Gastrocnemius medialis (tissue), 4 donors: Measurements from ENCODE around the gene PRKD1. TPM values are rescaled to one million over a fixed set of nuclear protein-coding genes. Genes with fewer than 3 reads are reported as not detected.

Experiments
- ATAC-seq, 2 donors: fragments of 150-250 bp; one replicate each; pipeline ENCODE4 v1.9.1; 2016
- DNase-seq, 2 donors: peaks; one replicate each; pipeline ENCODE4 v3.0.0-alpha.2; 2019
- H3K27ac ChIP-seq, 4 donors: fragments of 200-600 bp; sonication (generic); 1 replicate in 1 of 4; 2 replicates in 3 of 4; pipeline ENCODE4 v1.5.1; 2016 to 2018; ENCODE audit warnings: mild to moderate bottlenecking in 2 of 4, moderate library complexity in 1 of 4
- H3K27me3 ChIP-seq, 3 donors: fragments of 200-600 bp; sonication (generic) in 2 of 3; 1 replicate in 1 of 3; 2 replicates in 2 of 3; pipeline versions ENCODE4 v1.5.1 to v1.6.0; 2016 to 2019; ENCODE audit warnings: mild to moderate bottlenecking in 1 of 3, moderate library complexity in 1 of 3
- H3K36me3 ChIP-seq, 2 donors: fragments of 200-600 bp; sonication (generic) in 1 of 2; one replicate each; pipeline ENCODE4 v1.5.1; 2017 to 2018
- H3K4me1 ChIP-seq, 2 donors: fragments of 200-600 bp; sonication (generic) in 1 of 2; one replicate each; pipeline ENCODE4 v1.5.1; 2016 to 2017; ENCODE audit warnings: mild to moderate bottlenecking in 2 of 2
- H3K4me3 ChIP-seq, 4 donors: fragments of 200-600 bp; sonication (generic) in 3 of 4; 1 replicate in 1 of 4; 2 replicates in 3 of 4; pipeline ENCODE4 v1.5.1; 2016 to 2019; ENCODE audit warnings: mild to moderate bottlenecking in 2 of 4
- H3K9me3 ChIP-seq, 3 donors: fragments of 200-600 bp; sonication (generic) in 2 of 3; 1 replicate in 1 of 3; 2 replicates in 2 of 3; pipeline ENCODE4 v1.5.1; 2016 to 2019
- CTCF ChIP-seq, 5 experiments: fragments of 450-650 bp in 3 of 5; fragments of 200-600 bp in 2 of 5; sonication (generic) in 2 of 5; IDR thresholded peaks in 4 of 5; conservative IDR thresholded peaks in 1 of 5; 1 replicate in 4 of 5; 2 replicates in 1 of 5; pipeline ENCODE4 v1.5.1; 2016 to 2019; ENCODE audit warnings: antibody characterized with exemption in 5 of 5, mild to moderate bottlenecking in 3 of 5, moderate library complexity in 3 of 5
- POLR2A ChIP-seq, 2 donors: fragments of 450-650 bp; IDR thresholded peaks; one replicate each; pipeline ENCODE4 v1.6.1; 2017; ENCODE audit warnings: antibody characterized with exemption in 2 of 2, mild to moderate bottlenecking in 2 of 2, moderate library complexity in 2 of 2
- in situ Hi-C, 4 donors: fragments of 200-750 bp; cut with MboI; loops; one replicate each; pipeline versions ENCODE4 v1.15.0 to v1.8.0; 2017; ENCODE audit warnings: low sequenced_read_pairs in 4 of 4
- intact Hi-C: fragments of 100-400 bp; cut with DNase I; formaldehyde crosslinking; loops from one replicate; pipeline ENCODE4 v1.15.1; 2023; ENCODE audit warnings: low total_unique reads
- total RNA-seq, 4 donors: library from RNA; depleted of rRNA; stranded (reverse); fragments of >200 nt; gene quantifications; one replicate each; pipeline versions ENCODE4 v1.1.0 to v1.2.3, GENCODE V29; 2016

Gene PRKD1
- total RNA-seq, 4 donors from 2014 or later = 1.5 to 4.1 (median 1.7) TPM

GRCh38 chr14:29652571-29652970 lies 275.1 kb downstream of the PRKD1 start:
- no peaks in the 10 kb centered on the region for H3K36me3 ChIP-seq
- peaks cover 0 to 2% (median 0%) of the 10 kb centered on the region in 3 donors for H3K9me3 ChIP-seq
- intact Hi-C loops (no loop called here), in situ Hi-C loops (no loop called here)
- ATAC-seq (no peak), DNase-seq (no peak)
- no peak overlapping the region for H3K27ac ChIP-seq
- H3K4me1 ChIP-seq = no peaks in the 10 kb centered on the region
- H3K27me3 ChIP-seq = no peaks in the 10 kb centered on the region
- no peak overlapping the region for H3K4me3 ChIP-seq
- TF ChIP-seq POLR2A (IDR thresholded peaks at IDR 0.05) (no peak), CTCF (IDR thresholded peaks at IDR 0.05 in 4 of 5, conservative IDR thresholded peaks at IDR 0.05 in 1 of 5) (no peak)

- in situ Hi-C loops (no loop called here), intact Hi-C loops (no loop called here)
Measured at GRCh38 chr14:29650554-29651269, 276.9 kb downstream of the PRKD1 start.

GRCh38 chr14:29649170-29649569 lies 278.5 kb downstream of the PRKD1 start:
- H3K4me3 ChIP-seq = no peak overlapping the region
- TF ChIP-seq POLR2A (IDR thresholded peaks at IDR 0.05) = no peak
- no peak overlapping the region for H3K27ac ChIP-seq
- no peak for ATAC-seq
- in situ Hi-C loops (no loop called here), intact Hi-C loops (no loop called here)
- no peaks in the 10 kb centered on the region for H3K36me3 ChIP-seq
- no peaks in the 10 kb centered on the region for H3K27me3 ChIP-seq
- H3K4me1 ChIP-seq = no peaks in the 10 kb centered on the region
- DNase-seq = no peak
- peaks cover 0 to 4% (median 0%) of the 10 kb centered on the region in 3 donors for H3K9me3 ChIP-seq

More at GRCh38 chr14:29650554-29651269, 276.9 kb downstream of the PRKD1 start:
- Histone ChIP-seq H3K9me3 (peaks cover 0 to 4% (median 0%) of the 10 kb centered on the region in 3 donors), H3K36me3 (no peaks in the 10 kb centered on the region), H3K27me3 (no peaks in the 10 kb centered on the region), H3K4me3 (no peak overlapping the region), H3K27ac (no peak overlapping the region), H3K4me1 (no peaks in the 10 kb centered on the region)
- DNase-seq = no peak
- ATAC-seq = no peak
- TF ChIP-seq CTCF (IDR thresholded peaks at IDR 0.05 in 4 of 5, conservative IDR thresholded peaks at IDR 0.05 in 1 of 5) (no peak), POLR2A (IDR thresholded peaks at IDR 0.05) (no peak)

- no peak for TF ChIP-seq CTCF (IDR thresholded peaks at IDR 0.05 in 4 of 5, conservative IDR thresholded peaks at IDR 0.05 in 1 of 5)
- H3K4me3 ChIP-seq = no peak overlapping the region
- in situ Hi-C loops = no loop called here
- intact Hi-C loops = no loop called here
- no peaks in the 10 kb centered on the region for H3K27me3 ChIP-seq
- ATAC-seq = no peak
- no peak overlapping the region for H3K27ac ChIP-seq
- no peaks in the 10 kb centered on the region for H3K36me3 ChIP-seq
- no peak for DNase-seq
- H3K9me3 ChIP-seq = peaks cover 0 to 4% (median 0%) of the 10 kb centered on the region in 3 donors
- no peaks in the 10 kb centered on the region for H3K4me1 ChIP-seq
Measured at GRCh38 chr14:29648045-29648444, 279.6 kb downstream of the PRKD1 start.

- Histone ChIP-seq H3K36me3 (no peaks in the 10 kb centered on the region), H3K27ac (no peak overlapping the region), H3K4me3 (no peak overlapping the region), H3K9me3 (peaks cover 0 to 4% (median 0%) of the 10 kb centered on the region in 3 donors), H3K27me3 (no peaks in the 10 kb centered on the region), H3K4me1 (no peaks in the 10 kb centered on the region)
- TF ChIP-seq POLR2A (IDR thresholded peaks at IDR 0.05) = no peak
- TF ChIP-seq CTCF (IDR thresholded peaks at IDR 0.05 in 4 of 5, conservative IDR thresholded peaks at IDR 0.05 in 1 of 5) = no peak
- intact Hi-C loops = no loop called here
- ATAC-seq (no peak), DNase-seq (no peak)
- in situ Hi-C loops = no loop called here
Measured at GRCh38 chr14:29645117-29645516, 282.5 kb downstream of the PRKD1 start.
